ENCODE results near the gene SFTA2. TPM values are rescaled to one million over a fixed set of nuclear protein-coding genes. Genes with fewer than 3 reads are reported as not detected.

Gene SFTA2
- total and polyA plus RNA-seq, 10 of the 15 experiments (the other 5 are each of a cell fraction or from before 2014, with no cell fraction given) = 0.15 to 0.92 (median 0.33) TPM; not detected in 4

GRCh38 chr6:30951907-30952469 is 20.0 kb upstream of the SFTA2 start:
- H3K79me2 ChIP-seq (ENCODE audit: control insufficient read depth, insufficient read depth, low read length) = no peaks in the 10 kb centered on the region
- SMC1A ChIA-PET (ENCODE audit: uncharacterized antibody, unreplicated experiment) = no interaction called here
- no peak overlapping the region for H3K9ac ChIP-seq (ENCODE audit: control insufficient read depth, insufficient read depth, low read length)
- peaks cover 2% of the 10 kb centered on the region; the same call in 2 of the 3 replicates for H3K9me3 ChIP-seq (replicated peaks; ENCODE audit: control insufficient read depth, insufficient read depth, low read length)
- in situ Hi-C loops (cut with MboI) (no loop called here), intact Hi-C loops (cut with micrococcal nuclease; ENCODE audit: unreplicated experiment) (no loop called here)
- H3K27ac ChIP-seq (ENCODE audit: control insufficient read depth, insufficient read depth) = no peak overlapping the region
- peaks cover 21% of the 10 kb centered on the region for H3K4me1 ChIP-seq (ENCODE audit: control insufficient read depth, insufficient read depth, low read length)
- POLR2A ChIA-PET = interaction anchor here (0.5 kb wide), 1 partner anchor 1179 kb away, joined by 6 read pairs; no protein-coding TSS in a partner anchor
- FAIRE-seq (no peak), DNase-seq (ENCODE audit: low read depth, low spot score) (peak; percentile 37), ATAC-seq (0 out of 3 replicates have a peak, but pooled peaks have one; percentile 6)
- H3K4me2 ChIP-seq (ENCODE audit: control insufficient read depth, insufficient read depth) = no peak overlapping the region
- WGBS (ENCODE audit: insufficient coverage, insufficient replicate concordance, low lambda C conversion rate, missing lambda C conversion rate) = 0% methylated on average over 5 of the region's 5 CpGs
- RAD21 ChIA-PET (ENCODE audit: unreplicated experiment) = no interaction called here
- H2AFZ ChIP-seq (ENCODE audit: control insufficient read depth, low read depth, low read length) = no peak overlapping the region
- CTCF ChIA-PET = interaction anchor here (1.2 kb wide), 1 partner anchor 119 kb away, joined by 3 read pairs; no protein-coding TSS in a partner anchor
- no peaks in the 10 kb centered on the region for H3K27me3 ChIP-seq (replicated peaks in 1 of 2; ENCODE audit: control insufficient read depth in 2 of 2, insufficient read depth in 2 of 2, low read length in 1 of 2)
- no peaks in the 10 kb centered on the region for H3K36me3 ChIP-seq (ENCODE audit: control insufficient read depth in 2 of 2, insufficient read depth in 2 of 2, low read length in 1 of 2)
- no peaks in the 10 kb centered on the region for H4K20me1 ChIP-seq (ENCODE audit: control insufficient read depth, insufficient read depth)
- no peak overlapping the region for H3K4me3 ChIP-seq
- BruUV-seq (replicated peaks) = no TSS peak
- no peak for TF ChIP-seq SKIL (IDR thresholded peaks at IDR 0.05; ENCODE audit: low read depth, poor library complexity, severe bottlenecking)
- TF ChIP-seq ZNF687 (IDR thresholded peaks at IDR 0.05) = no peak
- TF ChIP-seq NFYA (IDR thresholded peaks at IDR 0.05; ENCODE audit: borderline replicate concordance, low read depth, low read length) = no peak
- TF ChIP-seq FOXK2 (IDR thresholded peaks at IDR 0.05) = no peak
- TF ChIP-seq ZNF207 (IDR thresholded peaks at IDR 0.05; ENCODE audit: borderline replicate concordance) = no peak
- TF ChIP-seq MTA3 (IDR thresholded peaks at IDR 0.05; ENCODE audit: borderline replicate concordance, low read length) = peak; percentile 57; the same call in 1 of the 2 replicates
- no peak for TF ChIP-seq CHD2 (IDR thresholded peaks at IDR 0.05; ENCODE audit: borderline replicate concordance, low read depth, low read length)
- no peak for TF ChIP-seq TARDBP (IDR thresholded peaks at IDR 0.05; ENCODE audit: borderline replicate concordance)
- no peak for TF ChIP-seq POU2F2 (IDR thresholded peaks at IDR 0.05; ENCODE audit: borderline replicate concordance, low read depth, low read length)
- 0 out of 4 replicates have a peak, but pooled peaks of 1 of the 2 experiments have one; percentile 28 for TF ChIP-seq ETV6 (conservative IDR thresholded peaks at IDR 0.05 in 1 of 2, IDR thresholded peaks at IDR 0.05 in 1 of 2; ENCODE audit: borderline replicate concordance in 1 of 2, low read depth in 1 of 2)
- no peak for TF ChIP-seq CEBPZ (IDR thresholded peaks at IDR 0.05; ENCODE audit: low read depth, low read length)
- TF ChIP-seq ELK1 (IDR thresholded peaks at IDR 0.05; ENCODE audit: low read depth, low read length) = no peak
